ENCODE data around the gene MACROH2A2. TPM values are rescaled to one million over a fixed set of nuclear protein-coding genes. Genes with fewer than 3 reads are reported as not detected.

The MACROH2A2 gene
- total and polyA plus RNA-seq, 7 experiments from 2014 or later, result 3.1 to 6.0 (median 4.2) TPM

DNA sequence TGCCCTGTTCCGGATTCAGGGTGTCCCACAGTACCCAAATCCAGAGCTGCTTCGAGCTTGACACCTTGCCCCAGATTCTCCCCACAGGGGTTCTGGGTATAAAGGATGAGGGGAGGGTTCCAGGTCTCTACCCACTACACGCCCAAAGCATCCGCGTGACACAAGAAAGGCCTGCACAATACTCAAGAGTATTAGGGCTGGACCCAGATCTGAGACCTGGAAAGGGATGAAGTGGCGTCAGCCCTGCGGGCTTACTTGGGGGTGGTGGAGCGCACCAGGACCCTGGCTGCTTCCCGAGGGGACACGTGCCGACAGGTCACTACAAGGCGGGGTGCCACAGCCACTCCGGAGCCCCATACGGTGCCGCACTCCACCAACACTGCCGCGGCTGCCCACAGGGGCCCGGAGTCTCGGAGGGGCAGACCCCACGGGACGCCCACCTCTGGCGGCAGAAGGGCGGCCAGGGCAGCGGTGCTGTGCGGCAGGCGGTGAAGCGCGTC, 92.6 kb downstream of the MACROH2A2 start:
- Histone ChIP-seq H3K27me3 (ENCODE audit: control insufficient read depth in 2 of 2, insufficient read depth in 2 of 2, low read length in 2 of 2) (no peaks in the 10 kb centered on the region), H3K36me3 (ENCODE audit: control insufficient read depth in 2 of 3, insufficient read depth in 3 of 3, low read length in 3 of 3) (peaks cover 0 to 8% (median 0%) of the 10 kb centered on the region in 3 experiments), H3K4me3 (ENCODE audit: low read length) (peak overlapping the region; percentile 79), H3K4me1 (ENCODE audit: control insufficient read depth in 2 of 2, insufficient read depth in 2 of 2, low read length in 2 of 2) (peaks cover 13 to 22% of the 10 kb centered on the region in 2 donors), H3K9me3 (ENCODE audit: control insufficient read depth in 2 of 3, low read length in 3 of 3) (no peaks in the 10 kb centered on the region), H3K27ac (ENCODE audit: low read depth, low read length) (peak overlapping the region; percentile 80)
- no peaks in the 10 kb centered on the region for H3K9me3 Mint-ChIP-seq
- CTCF ChIA-PET, result interaction anchor here (1.0 to 3.8 kb wide), 10 partner anchors 9 to 219 kb away, joined by 3 to 49 read pairs (median 10); no protein-coding TSS in a partner anchor
- H3K27me3 Mint-ChIP-seq, result no peaks in the 10 kb centered on the region
- DNase-seq (peak in 2 of 9 donors; percentile 7 to 21), ATAC-seq (no peak)
- H3K4me3 Mint-ChIP-seq, result peak overlapping the region; percentile 81 to 96 (median 90)
- intact Hi-C loops (cut with micrococcal nuclease), result loop anchor here (5.0 kb wide), 3 partner anchors 57 to 828 kb away; partner anchors contain the start of gene LRRC20 (in 1 of the 2)
- peaks cover 15 to 51% (median 36%) of the 10 kb centered on the region in 7 donors for H3K4me1 Mint-ChIP-seq
- H3K36me3 Mint-ChIP-seq, result peaks cover 0 to 13% (median 5%) of the 10 kb centered on the region in 5 donors
- H3K27ac Mint-ChIP-seq, result peak overlapping the region; percentile 14 to 93 (median 83)
- POLR2A ChIA-PET, result interaction anchor here (0.7 to 7.7 kb wide), 8 partner anchors 12 to 76 kb away, joined by 3 to 139 read pairs (median 13); partner anchors contain the start of gene SAR1A

DNA sequence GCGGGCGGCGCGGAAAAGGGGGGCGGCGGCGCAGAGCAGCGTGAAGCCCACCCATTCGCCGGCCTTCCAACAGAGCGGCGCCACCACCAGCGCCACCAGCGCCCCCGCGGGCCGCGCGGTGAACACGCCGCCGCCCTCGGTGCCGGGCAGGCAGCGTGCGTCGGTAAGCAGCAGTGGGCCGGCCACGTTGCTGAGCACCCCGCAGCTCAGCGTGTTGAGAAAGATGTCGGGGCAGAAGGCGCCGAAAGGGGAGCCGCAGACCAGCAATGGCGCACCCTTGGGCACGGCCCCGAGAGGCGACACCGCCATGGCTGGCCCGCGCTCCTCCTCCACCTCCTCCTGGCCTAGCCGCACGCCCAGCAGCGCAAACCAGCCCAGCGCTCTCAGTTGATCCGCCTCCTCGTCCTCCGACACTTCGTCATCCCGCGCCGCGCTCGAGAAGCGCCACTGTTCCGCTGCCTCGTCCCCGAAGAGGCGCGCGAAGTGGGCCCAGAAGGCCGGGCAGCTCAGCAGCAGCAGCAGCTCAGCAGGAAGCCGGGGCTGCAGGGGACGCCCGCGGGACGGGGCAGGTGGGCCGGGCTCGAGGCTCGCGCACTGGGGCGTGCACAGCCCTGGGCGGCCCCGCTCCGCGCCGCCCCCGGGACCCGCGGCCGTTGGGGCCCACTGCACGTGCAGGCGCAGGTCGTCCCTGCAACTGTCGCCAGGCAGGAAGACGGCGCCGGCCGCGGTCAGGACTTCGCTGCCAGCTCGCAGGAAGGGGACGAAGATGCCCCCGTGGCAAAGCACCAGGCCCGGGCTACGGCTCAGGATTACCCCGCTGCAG, 93.2 kb downstream of the MACROH2A2 start:
- peak; percentile 64 to 80 (median 73) for DNase-seq
- no peaks in the 10 kb centered on the region for H3K27me3 ChIP-seq (ENCODE audit: control insufficient read depth in 2 of 2, insufficient read depth in 2 of 2, low read length in 2 of 2)
- peak overlapping the region; percentile 79 for H3K4me3 ChIP-seq (ENCODE audit: low read length)
- peaks cover 13 to 22% of the 10 kb centered on the region in 2 donors for H3K4me1 ChIP-seq (ENCODE audit: control insufficient read depth in 2 of 2, insufficient read depth in 2 of 2, low read length in 2 of 2)
- Mint-ChIP-seq H3K9me3 (no peaks in the 10 kb centered on the region), H3K4me3 (peak overlapping the region; percentile 89 to 96 (median 93)), H3K27me3 (no peaks in the 10 kb centered on the region), H3K27ac (peak overlapping the region; percentile 72 to 97 (median 93)), H3K36me3 (peaks cover 2 to 14% (median 5%) of the 10 kb centered on the region in 5 donors), H3K4me1 (peaks cover 15 to 46% (median 36%) of the 10 kb centered on the region in 7 donors)
- peak overlapping the region; percentile 80 for H3K27ac ChIP-seq (ENCODE audit: low read depth, low read length)
- CTCF ChIA-PET, result interaction anchor here (0.6 to 3.8 kb wide), 32 partner anchors 7 to 1176 kb away, joined by 3 to 49 read pairs (median 4); partner anchors contain the start of genes AIFM2 and SAR1A
- intact Hi-C loops (cut with micrococcal nuclease), result loop anchor here (1.0 to 5.0 kb wide), 16 partner anchors 14 to 829 kb away; partner anchors contain the start of genes AIFM2 (in 2 of the 2), EIF4EBP2 (in 2 of the 2), LRRC20 (in 2 of the 2) and PPA1 (in 2 of the 2)
- peaks cover 0 to 15% (median 0%) of the 10 kb centered on the region in 3 experiments for H3K36me3 ChIP-seq (ENCODE audit: control insufficient read depth in 2 of 3, insufficient read depth in 3 of 3, low read length in 3 of 3)
- peak; percentile 72 for ATAC-seq
- H3K9me3 ChIP-seq (ENCODE audit: control insufficient read depth in 2 of 3, low read length in 3 of 3), result no peaks in the 10 kb centered on the region
- POLR2A ChIA-PET, result interaction anchor here (0.6 to 7.7 kb wide), 23 partner anchors 11 to 681 kb away, joined by 3 to 139 read pairs (median 4); partner anchors contain the start of genes EIF4EBP2, PRF1 and SAR1A

DNA sequence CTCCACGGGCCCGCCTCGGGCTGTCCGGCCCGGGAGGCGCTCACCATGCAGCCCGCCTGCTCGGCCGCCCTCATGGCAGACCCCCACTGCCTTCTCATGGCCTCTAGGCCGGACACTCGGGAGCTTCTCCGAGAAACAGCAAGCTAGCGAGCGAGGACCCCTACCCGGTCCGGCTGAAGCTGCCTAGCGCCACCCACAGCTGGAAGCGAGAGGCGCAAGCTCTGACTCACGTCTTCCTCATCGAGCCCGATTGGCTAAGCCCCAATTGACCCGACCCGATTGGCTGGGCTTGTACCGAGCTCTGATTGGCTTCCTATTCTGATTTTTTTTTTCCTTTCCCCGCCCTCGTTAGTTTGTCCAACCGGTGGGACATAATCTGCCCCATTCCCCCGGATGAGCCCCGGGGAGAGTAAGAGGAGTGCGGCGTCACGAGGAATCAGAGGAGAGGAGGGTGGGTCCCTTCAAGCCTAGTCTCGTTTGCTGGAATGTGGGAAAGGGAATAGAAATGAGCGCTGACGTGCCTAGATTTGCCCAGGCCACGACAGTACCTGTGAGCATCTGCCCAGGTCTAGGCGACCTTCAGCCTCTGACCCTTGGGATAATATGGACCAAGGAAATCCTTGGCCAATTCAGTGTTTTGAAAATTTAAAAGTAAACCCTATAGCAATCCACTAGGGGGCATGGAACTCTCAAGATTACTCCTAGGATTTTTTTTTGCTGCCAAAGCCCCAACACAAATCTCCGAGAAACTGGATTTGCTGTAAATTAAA, 94.0 kb downstream of the MACROH2A2 start, which contains the start of gene TYSND1:
TSS of gene TYSND1 (minus strand) at position 212 of the 770 bp plus-strand sequence. CDS start at position 98, 114 bp downstream.
- no peaks in the 10 kb centered on the region for H3K27me3 ChIP-seq (ENCODE audit: control insufficient read depth in 2 of 2, insufficient read depth in 2 of 2, low read length in 2 of 2)
- peak; percentile 79 to 95 (median 92) for DNase-seq
- intact Hi-C loops (cut with micrococcal nuclease), result loop anchor here (1.0 to 5.0 kb wide), 16 partner anchors 14 to 829 kb away; partner anchors contain the start of genes AIFM2 (in 2 of the 2), EIF4EBP2 (in 2 of the 2), LRRC20 (in 2 of the 2) and PPA1 (in 2 of the 2)
- H3K4me3 Mint-ChIP-seq, result peak within 1 kb of the TSS; percentile 89 to 96 (median 93)
- H3K4me1 ChIP-seq (ENCODE audit: control insufficient read depth in 2 of 2, insufficient read depth in 2 of 2, low read length in 2 of 2), result peaks cover 13 to 22% of the 10 kb centered on the region in 2 donors
- H3K9me3 ChIP-seq (ENCODE audit: control insufficient read depth in 2 of 3, low read length in 3 of 3), result no peaks in the 10 kb centered on the region
- H3K36me3 Mint-ChIP-seq, result peaks cover 4 to 19% (median 6%) of the 10 kb centered on the region in 5 donors
- ChIA-PET CTCF (interaction anchor here (0.6 to 3.8 kb wide), 37 partner anchors 8 to 1175 kb away, joined by 3 to 49 read pairs (median 4); partner anchors contain the start of genes AIFM2 and SAR1A), POLR2A (interaction anchor here (0.6 to 7.7 kb wide), 22 partner anchors 11 to 681 kb away, joined by 3 to 139 read pairs (median 4); partner anchors contain the start of genes EIF4EBP2, PRF1 and SAR1A)
- H3K27me3 Mint-ChIP-seq, result no peaks in the 10 kb centered on the region
- peak within 1 kb of the TSS; percentile 87 to 98 (median 95) for H3K27ac Mint-ChIP-seq
- ATAC-seq, result peak; percentile 92
- peaks cover 0 to 21% (median 5%) of the 10 kb centered on the region in 3 experiments for H3K36me3 ChIP-seq (ENCODE audit: control insufficient read depth in 2 of 3, insufficient read depth in 3 of 3, low read length in 3 of 3)
- no peaks in the 10 kb centered on the region for H3K9me3 Mint-ChIP-seq
- H3K27ac ChIP-seq (ENCODE audit: low read depth, low read length), result peak within 1 kb of the TSS; percentile 80
- H3K4me3 ChIP-seq (ENCODE audit: low read length), result peak within 1 kb of the TSS; percentile 79
- H3K4me1 Mint-ChIP-seq, result peaks cover 15 to 45% (median 36%) of the 10 kb centered on the region in 7 donors

DNA sequence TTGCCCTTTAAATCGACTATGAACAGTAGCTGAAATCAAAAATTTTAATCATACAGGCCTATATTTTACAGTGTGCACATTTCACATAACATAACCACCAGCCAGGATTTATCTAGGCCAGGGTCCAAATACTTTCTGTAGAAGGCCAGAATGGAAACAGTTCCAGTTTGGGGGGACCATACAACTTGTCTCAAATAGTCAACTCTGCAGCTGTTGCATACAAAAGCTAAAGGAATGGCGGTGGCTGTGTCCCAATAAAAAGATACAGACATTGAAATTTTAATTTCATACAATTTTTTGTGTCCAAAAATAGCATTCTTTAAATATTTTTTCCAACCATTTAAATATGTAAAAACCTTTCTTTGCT, 94.6 kb downstream of the MACROH2A2 start:
- no peaks in the 10 kb centered on the region for H3K9me3 Mint-ChIP-seq
- no peak for DNase-seq
- peak overlapping the region; percentile 84 to 95 (median 92) for H3K4me3 Mint-ChIP-seq
- Histone ChIP-seq H3K27ac (ENCODE audit: low read depth, low read length) (peak overlapping the region; percentile 80), H3K4me3 (ENCODE audit: low read length) (peak overlapping the region; percentile 79), H3K36me3 (ENCODE audit: control insufficient read depth in 2 of 3, insufficient read depth in 3 of 3, low read length in 3 of 3) (peaks cover under 1 to 27% (median 11%) of the 10 kb centered on the region in 3 experiments), H3K4me1 (ENCODE audit: control insufficient read depth in 2 of 2, insufficient read depth in 2 of 2, low read length in 2 of 2) (peaks cover 13 to 22% of the 10 kb centered on the region in 2 donors), H3K27me3 (ENCODE audit: control insufficient read depth in 2 of 2, insufficient read depth in 2 of 2, low read length in 2 of 2) (no peaks in the 10 kb centered on the region), H3K9me3 (ENCODE audit: control insufficient read depth in 2 of 3, low read length in 3 of 3) (no peaks in the 10 kb centered on the region)
- peak overlapping the region; percentile 87 to 98 (median 93) for H3K27ac Mint-ChIP-seq
- H3K27me3 Mint-ChIP-seq, result no peaks in the 10 kb centered on the region
- CTCF ChIA-PET, result interaction anchor here (0.8 to 3.8 kb wide), 15 partner anchors 9 to 217 kb away, joined by 3 to 49 read pairs (median 4); partner anchors contain the start of gene SAR1A
- peaks cover 4 to 25% (median 9%) of the 10 kb centered on the region in 5 donors for H3K36me3 Mint-ChIP-seq
- intact Hi-C loops (cut with micrococcal nuclease), result loop anchor here (2.0 to 5.0 kb wide), 4 partner anchors 55 to 830 kb away; partner anchors contain the start of gene LRRC20 (in 1 of the 2)
- POLR2A ChIA-PET, result interaction anchor here (1.3 to 7.7 kb wide), 9 partner anchors 10 to 257 kb away, joined by 3 to 139 read pairs (median 8); partner anchors contain the start of gene SAR1A
- H3K4me1 Mint-ChIP-seq, result peaks cover 15 to 43% (median 33%) of the 10 kb centered on the region in 7 donors
- ATAC-seq, result no peak

DNA sequence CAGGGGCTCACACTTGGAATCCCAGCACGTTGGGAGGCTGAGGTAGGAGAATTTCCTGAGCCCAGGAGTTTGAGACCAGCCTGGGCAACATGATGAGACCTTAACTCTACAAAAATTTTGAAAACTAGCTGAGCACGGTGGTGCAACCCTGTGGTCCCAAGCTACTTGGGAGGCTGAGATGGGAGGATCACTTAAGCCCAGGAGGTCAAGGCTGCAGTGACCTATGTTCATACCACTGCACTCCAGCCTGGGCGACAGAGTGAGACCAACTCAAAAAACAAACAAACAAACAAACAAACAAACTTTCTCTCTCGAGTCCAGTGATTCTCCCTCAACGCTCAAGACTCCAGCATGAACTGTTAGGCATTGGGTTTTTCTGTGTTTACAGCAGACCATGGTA, 95.9 kb downstream of the MACROH2A2 start:
- Mint-ChIP-seq H3K27ac (peak overlapping the region in 5 of 9 donors; percentile 15 to 56 (median 41)), H3K4me3 (no peak overlapping the region), H3K36me3 (peaks cover 4 to 37% (median 18%) of the 10 kb centered on the region in 5 donors), H3K9me3 (no peaks in the 10 kb centered on the region), H3K27me3 (no peaks in the 10 kb centered on the region), H3K4me1 (peaks cover 11 to 40% (median 27%) of the 10 kb centered on the region in 7 donors)
- POLR2A ChIA-PET, result interaction anchor here (7.7 kb wide), 1 partner anchor 21 kb away, joined by 139 read pairs; the partner anchor contains the start of gene SAR1A
- Histone ChIP-seq H3K4me1 (ENCODE audit: control insufficient read depth in 2 of 2, insufficient read depth in 2 of 2, low read length in 2 of 2) (peaks cover 11 to 22% of the 10 kb centered on the region in 2 donors), H3K27me3 (ENCODE audit: control insufficient read depth in 2 of 2, insufficient read depth in 2 of 2, low read length in 2 of 2) (no peaks in the 10 kb centered on the region), H3K9me3 (ENCODE audit: control insufficient read depth in 2 of 3, low read length in 3 of 3) (no peaks in the 10 kb centered on the region), H3K27ac (ENCODE audit: low read depth, low read length) (no peak overlapping the region), H3K36me3 (ENCODE audit: control insufficient read depth in 2 of 3, insufficient read depth in 3 of 3, low read length in 3 of 3) (peaks cover 9 to 39% (median 24%) of the 10 kb centered on the region in 3 experiments), H3K4me3 (ENCODE audit: low read length) (no peak overlapping the region)
- intact Hi-C loops (cut with micrococcal nuclease), result loop anchor here (5.0 kb wide), 3 partner anchors 54 to 831 kb away; partner anchors contain the start of gene LRRC20 (in 1 of the 2)
- ATAC-seq (no peak), DNase-seq (no peak)
- CTCF ChIA-PET, result no interaction called here
